NCI-H526 (cell line): ENCODE data around the gene IFI27.
"Not testable (repeated sequence)": the region's sequence is repeated elsewhere in the genome, so short reads cannot be mapped to it uniquely, and the experiment has no call there.

ENCODE experiments used
- DNase-seq, 2 experiments: peaks; one replicate each; lab custom pipeline; 2025; lab: John Stamatoyannopoulos, UW

Gene IFI27

DNA sequence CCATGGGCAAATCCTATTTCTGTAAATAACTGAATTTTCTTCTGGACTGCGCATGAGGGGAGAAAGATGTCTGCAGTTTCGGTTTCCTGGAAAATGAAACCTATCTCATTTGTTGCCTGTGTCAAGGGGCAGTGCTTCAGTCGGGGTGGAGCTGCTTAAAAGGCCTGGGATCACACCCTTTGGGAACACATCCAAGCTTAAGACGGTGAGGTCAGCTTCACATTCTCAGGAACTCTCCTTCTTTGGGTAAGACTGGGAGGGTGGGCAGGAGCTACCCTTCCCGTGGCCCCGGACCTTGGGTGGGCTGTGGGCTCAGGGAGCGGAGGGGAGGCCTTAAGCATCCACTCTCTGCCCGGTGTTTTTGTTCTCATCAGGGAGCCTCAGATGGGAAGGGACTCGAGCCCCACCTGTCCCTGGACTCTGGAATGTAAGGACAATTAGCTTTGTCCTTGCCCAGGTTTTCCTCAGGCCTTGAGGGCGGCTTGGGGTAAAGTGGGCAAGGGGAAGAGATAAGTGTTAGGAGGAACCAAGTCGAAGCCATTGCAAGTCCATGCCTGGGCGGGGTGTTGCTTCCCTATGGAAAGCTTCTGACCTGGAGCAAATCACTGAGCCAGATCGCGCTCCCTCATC is at the start of gene IFI27:
TSS of gene IFI27 (plus strand) at position 185 of the 630 bp plus-strand sequence.
- no peak for DNase-seq

DNA sequence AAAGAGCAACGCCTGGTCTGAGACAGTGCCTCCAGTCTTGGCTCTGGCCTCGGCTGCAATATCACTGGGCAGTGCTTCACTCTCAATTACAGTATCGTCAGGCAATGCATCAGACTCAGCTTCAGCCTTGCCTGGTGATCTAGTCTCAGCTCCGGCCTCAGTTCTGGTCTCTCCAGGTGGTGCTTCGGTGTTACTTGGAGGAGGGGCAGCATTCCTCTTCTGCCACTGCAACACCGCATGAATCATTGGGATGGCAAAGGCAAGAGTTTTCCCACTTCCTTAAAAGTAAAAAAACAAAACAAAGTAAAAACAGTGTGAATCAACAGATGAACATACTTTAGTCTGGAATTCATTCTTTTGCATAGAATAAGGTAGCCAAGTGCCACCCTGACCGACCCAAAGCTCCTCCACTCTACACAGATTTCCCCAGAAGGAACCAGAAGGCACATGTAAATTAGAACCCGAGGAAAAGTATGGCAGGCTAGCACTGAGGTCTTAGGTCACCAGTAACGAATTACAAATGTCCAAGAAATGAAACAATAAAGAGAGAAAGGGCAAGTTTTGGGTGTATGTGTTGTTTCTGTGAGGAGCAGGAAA is 48.1 kb upstream of the IFI27 start:
- no peak for DNase-seq

DNA sequence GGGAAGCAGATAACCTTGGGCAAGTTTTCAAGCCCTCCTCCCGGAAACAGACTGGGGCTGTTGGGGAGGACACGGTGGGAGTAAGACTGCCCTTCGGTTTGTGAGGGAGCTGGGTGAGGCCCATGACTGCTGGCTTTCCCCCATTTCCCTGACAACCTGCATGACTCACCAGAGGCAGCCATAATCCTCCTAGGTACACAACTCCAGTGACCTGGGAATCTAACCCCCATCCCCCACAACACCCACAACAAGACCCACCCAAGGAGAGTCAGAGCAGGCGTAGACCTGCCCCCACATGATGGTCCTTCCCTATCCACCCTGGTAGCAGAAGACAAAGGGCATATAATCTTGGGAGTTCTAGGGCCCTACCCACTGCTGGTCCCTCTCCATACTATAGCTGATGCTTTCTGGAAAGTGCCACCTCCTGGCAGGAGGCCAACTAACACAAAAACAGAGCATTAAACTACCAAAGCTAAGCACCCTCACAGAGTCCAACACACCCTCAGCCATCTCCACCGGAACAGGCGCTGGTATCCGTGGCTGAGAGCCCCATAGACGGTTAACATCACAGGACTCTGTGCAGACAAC is 44.4 kb upstream of the IFI27 start:
- DNase-seq, result no peak

DNA sequence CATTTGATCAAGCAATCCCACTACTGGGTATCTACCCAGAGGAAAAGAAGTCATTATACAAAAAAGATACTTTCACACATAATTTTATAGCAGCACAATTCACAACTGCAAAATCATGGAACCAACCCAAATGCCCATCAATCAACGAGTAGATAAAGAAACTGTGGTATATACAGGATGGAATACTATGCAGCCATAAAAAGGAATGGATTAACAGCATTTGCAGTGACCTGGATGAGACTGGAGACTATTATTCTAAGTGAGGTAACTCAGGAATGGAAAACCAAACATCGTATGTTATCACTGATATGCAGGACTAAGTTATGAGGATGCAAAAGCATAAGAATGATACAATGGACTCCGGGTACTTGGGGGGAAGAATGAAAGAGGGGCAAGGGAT is 38.5 kb upstream of the IFI27 start:
- DNase-seq, result not testable (repeated sequence)

DNA sequence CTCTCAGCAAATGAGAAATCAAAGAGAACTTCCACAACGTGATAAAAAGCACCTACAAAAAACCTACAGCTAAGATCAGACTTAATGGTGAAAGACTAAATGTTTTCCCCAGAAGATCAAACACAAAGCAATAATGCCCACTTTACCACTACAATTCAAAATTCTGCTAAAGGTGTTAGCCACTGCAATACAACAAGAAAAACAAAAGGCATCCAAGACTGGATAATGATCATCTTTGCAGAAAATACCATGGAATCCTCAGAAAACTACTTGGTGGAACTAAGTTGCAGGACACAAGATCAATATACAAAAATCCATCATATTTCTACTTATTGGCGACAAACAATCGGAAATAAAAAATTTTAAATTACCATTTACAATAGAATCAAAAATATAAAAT is 36.0 kb upstream of the IFI27 start:
- DNase-seq, result no peak

DNA sequence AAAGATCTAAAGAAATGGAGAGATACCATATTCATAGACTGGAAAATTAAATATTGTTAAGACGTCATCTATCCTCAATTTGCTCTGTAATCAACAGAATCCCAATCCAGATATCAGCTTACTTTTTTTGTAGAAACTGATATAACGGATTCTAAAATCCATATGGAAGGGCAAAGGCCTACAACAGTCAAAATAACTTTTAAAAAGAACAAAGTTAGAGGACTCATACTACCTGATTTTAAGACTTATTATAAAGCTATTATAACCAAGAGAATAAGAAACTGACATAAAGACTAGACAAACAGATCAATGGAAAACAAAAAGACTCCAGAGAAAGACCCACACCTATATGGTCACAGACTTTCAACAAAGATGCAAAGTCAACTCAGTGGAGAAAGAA is 35.5 kb upstream of the IFI27 start:
- DNase-seq, result no peak

DNA sequence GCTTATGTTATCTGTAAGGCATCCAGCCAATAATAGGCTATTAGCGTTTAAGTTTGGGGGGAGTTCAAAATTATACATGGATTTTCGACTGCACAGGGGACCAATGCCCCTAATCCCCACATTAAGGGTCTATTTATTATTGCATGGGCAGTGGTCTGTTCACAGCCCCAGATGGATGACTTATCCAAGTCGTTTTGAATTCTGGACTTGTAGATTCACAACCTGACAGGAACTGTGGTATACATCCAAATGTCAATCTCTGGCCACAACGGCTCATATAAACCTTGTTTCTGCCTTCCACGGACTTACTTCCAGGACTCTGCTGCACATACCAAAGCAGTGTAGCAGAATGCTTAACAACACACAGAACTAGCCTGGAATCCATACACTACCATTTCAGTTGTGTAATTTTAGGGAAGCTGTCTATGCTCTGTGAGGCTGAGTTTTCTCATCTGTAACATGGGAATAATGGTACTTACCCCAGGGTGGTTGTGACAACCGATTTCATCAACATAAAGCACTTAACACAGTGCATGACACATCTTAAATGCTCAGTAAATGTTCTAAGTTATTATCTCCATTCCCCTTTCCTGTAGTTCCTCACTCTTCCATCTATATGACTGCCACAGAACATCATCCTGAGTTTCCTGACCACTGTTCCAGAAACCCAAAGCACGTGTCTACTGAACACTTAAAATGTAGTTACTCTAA is 33.3 kb upstream of the IFI27 start:
- no peak for DNase-seq

DNA sequence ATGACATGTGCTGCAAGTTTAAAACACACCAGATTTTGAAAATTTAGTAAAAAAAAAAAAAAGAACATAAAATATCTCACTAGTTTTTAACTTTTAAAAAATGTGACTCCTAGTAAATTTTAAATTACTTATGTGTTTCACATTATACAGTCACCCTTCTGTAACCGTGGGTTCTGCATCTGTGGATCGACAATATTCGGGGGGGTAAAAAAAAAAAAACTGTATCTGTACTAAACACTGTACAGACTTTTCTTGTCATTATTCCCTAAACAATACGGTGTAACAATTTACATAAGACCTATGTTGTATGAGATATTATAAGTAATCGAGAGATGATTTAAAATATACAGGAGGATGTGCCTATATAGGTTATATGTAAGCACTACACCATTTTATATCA is 32.7 kb upstream of the IFI27 start:
- no peak for DNase-seq

DNA sequence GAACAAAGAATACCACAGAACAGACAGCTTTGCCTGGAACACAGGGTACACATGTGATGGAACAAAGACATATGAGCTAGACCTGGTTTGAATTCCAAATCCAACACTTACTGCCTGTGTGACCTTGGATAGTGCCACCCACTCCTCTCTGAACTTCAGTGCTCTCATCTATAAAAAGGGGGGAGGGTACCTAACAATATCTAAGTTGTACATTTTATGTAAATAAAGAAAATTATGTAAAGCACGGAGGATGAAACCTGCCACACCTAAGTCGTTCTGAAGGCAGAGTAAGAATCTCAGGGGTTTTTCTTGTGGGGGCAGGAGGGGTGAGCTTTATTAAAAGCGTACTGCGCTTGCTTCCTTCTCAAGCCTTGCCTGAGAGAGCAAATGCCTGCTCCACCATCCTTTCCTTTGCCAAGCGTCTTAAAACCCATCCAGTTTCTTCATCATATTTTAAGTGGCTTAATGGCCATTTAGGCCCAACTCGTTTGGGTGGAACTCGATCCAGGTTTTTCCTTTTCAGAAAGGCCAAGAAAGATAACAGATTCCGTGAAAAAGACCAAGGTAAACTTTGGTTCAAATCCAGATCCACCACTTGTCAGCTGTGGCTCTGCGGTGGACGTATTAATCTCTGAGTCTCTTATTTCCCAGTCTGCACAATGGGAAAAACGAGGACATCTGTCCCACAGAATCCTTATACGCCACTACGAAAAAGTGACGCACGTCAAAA is 30.5 kb upstream of the IFI27 start:
- peak in 1 of 2 experiments; percentile 30 for DNase-seq

DNA sequence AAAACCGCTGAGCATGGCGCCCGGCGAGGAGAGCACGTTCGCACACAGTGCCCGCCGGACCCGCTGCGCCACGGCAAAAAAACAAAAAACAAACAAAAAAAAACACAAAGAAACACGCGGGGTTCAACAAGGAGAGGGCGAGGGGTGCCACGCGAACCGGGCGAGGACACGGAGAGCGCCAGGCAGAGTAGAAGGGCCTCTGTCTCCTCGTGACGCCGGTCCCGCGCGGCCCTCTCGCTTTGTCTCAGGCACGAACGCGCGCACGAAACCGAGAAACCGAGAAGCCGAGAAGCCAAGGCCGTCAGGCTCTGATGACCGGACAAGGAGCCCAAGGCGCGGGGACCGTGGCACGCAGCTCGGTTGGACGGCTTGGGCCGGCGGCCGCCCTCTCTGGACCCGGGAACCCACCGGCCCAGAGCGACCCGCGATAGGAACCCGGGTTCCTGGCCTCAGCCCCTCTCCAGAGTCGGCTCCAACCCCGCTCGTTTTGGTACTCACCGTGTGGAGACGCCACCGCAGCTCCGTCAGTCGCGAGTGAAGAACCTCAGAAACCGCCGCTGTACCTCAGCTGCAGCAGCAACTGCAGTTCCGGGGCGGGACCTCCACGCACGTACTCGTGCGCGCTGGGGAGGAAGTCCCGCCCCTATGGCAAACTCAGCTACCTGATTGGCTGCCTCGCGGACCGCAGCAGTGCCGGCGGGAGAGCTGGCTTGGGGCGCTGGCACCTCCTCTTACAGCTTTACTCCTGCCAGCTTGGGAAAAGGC is 29.7 kb upstream of the IFI27 start, which contains the start of the genes DDX24 and IFI27L1:
TSS of gene DDX24 (minus strand) at position 582 of the 765 bp plus-strand sequence. CDS start 1,460 bp downstream, outside the sequence.
TSS of gene IFI27L1 (plus strand) at position 690 of the 765 bp plus-strand sequence. CDS start 15,628 bp downstream, outside the sequence.
- DNase-seq, result peak; percentile 78 to 96

DNA sequence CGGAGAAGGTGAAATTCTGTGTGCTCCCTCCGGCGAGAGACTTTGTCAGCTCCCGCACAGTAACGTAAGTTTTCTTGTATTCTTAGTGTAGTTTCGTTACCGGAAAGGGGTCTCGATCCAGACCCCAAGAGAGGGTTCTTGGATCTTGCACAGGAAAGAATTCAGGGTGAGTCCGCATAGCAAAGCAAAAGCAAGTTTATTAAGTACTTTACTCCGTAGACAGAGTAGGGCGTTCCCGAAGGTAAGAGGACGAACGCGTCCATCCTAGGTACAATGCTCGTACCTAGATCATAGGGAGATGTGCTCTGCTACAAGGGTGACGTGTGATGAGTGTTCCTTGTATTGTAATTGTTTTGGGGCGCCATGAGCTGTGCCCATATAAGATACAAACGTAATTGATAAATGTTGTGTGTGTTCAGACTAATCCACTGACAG is 29.1 kb upstream of the IFI27 start:
- peak in 1 of 2 experiments; percentile 42 for DNase-seq

DNA sequence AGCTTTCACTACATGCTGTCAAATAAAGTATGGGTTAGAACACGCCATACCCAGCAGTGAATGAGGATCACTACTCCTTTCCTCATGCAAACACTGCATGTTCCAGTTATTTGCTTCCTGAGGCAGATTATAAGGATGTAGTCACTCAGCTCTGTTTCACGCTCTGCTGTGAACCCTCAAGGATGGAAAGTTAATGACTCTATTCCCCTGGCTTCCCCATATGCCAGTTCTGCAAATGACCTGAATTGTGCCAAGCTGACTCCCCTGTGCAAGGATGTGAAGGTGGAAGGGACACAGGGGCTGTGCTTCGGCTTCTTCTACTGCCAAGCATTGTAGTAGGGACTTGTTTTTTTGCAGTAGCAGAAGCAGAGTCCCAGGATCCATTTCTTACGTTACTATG is 22.6 kb upstream of the IFI27 start:
- no peak for DNase-seq

DNA sequence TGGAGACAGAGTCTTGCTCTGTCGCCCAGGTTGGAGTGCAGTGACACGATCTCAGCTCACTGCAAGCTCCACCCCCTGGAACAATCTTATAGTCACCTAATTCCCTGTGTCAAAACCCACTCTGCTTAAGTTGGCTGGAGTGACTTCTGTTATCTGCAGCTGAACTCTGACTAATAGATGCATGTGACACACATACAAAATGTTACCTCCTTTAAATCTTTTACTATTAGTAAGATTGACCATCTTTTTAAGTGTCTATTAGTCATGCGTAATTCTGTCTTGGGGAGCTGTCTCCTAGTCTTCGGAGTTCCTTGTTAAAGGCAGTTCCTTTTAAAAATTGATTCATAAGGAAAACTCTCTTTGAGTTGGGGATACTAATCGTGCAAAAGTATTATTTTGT is 22.0 kb upstream of the IFI27 start:
- no peak for DNase-seq

DNA sequence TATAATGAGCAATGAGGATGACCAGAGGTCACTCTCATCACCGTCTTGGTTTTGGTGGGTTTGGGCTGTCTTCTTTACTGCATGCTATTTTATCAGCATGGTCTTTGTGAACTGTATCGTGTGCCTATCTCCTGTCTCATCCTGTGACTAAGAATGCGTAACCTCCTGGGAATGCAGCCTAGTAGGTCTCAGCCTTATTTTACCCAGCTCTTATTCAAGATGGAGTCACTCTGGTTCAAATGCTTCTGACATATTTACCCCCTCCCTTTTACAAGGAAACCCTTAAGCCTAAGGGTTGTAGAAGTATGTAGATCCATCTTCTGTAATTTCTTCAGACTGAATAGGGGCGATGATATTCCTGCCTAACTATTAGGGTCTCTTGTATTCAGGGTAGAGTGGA is 21.1 kb upstream of the IFI27 start:
- no peak for DNase-seq

DNA sequence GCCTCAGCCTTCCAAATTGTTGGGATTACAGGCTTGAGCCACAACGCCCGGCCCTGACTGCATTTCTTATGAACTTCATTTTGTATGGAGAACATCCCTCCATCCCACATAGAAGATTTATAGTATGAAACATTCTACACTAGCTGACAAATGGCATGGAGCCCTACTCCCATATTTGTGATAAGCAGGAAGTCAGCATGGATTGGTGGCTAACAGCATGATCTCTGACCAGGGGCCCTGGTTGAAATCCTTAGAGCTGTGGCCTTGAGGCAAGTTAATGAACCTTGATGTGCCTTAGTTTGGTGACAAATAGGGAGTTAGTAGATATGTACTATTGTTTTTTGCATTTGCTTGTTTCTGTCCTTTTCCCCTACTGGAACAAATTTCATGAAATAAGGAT is 17.1 kb upstream of the IFI27 start:
- no peak for DNase-seq

DNA sequence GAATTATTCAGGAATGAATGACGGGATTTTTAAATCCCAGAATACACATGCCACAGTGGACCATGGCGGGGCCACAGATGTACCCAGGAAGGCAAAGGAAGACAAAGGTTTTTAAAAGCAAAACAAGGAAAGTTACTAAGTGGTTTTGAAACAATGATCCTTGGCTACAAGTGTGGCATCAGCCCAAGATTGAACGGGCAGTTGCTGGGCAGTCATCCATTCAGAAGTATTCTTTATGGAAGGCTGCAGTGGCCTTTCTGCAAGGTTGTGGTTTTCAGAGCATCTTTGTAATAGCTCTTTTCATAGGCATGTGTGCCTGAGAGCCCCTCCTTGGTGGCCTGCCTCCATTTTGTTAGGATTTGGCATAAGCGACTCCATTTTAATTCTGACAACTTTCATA is 13.4 kb upstream of the IFI27 start:
- no peak for DNase-seq

DNA sequence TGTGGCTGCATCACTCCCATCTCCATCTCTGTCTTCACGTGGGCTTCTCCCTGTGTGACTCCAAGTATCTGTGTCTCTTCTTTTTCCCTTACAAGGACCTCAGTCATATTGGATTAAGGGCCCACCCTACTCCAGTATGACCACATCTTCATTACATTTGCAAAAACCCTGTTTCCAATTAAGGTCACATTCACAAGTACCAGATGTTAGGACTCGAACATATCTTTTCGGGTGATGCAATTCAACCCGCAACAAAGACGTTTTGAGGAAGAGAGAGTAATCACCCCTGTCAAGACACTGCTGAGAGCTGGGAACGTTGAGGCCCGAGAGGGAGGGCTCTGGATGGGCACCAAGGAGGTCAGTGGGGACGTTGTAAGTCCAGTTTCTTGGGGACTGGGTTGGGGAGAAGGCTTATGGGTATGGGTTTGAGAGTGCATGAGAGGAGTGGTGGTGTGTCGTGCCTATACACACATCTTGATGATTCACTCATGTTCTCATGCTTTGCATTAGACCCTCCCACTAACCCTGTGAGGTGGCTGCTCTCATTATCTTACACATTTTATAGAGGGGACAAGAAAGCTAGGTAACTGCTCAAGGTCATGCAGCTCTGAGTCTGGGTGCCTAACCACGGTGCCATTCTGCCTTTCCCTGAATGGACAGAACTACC is 12.1 kb upstream of the IFI27 start:
- no peak for DNase-seq

DNA sequence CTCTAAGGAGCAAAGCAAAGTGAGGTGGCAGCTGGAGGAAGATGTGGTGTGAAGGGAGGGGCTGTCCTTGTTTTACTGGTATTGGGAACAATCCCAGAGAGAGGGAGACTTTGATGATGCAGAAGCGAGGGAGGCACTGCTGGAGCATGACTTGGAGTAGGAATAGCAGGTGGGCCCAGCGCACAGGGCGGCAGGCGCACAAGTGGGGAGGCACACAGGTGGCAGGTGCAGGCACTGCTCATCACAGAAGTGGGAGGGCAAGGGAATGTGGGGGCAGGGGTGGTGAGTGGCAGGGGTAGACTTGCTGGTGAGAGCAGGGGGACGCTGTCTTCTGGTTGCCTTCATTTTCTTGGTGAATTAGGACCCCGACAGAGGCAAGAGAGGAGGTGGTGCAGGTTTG is 11.5 kb upstream of the IFI27 start:
- DNase-seq, result no peak

DNA sequence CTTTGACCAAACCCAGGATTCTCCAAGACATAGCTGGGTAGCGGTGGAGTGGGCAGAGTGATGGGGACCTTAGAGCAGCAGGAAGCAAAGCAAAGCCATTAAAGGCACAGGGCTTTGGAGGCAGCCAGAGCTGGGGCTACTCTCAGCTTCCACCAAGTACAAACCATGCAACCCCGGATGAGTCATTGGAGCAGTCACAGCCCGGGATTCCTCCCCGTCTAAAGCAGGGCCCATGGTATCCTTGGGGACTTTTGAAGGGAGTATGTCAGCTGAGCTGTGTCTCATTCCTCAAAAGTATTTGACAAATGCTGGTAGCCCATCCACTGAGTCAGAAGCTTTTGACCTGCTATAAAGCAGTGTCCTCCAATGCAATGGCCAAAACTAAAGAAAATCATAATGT is 9.7 kb upstream of the IFI27 start:
- DNase-seq, result no peak

DNA sequence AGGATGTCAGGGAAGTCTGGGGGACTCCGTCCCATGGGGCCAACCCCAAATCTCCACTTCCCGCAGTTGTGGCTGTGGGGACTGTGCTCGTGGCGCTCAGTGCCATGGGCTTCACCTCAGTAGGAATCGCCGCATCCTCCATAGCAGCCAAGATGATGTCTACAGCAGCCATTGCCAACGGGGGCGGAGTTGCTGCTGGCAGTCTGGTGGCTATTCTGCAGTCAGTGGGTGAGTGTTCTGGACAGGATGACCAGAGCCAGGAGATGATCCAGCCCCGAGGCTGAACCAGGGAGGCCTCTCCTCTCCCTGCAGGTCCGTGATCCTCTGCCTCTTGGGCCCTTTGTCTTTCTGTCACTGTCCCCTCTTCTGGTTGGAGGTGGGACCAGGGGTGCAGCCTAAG is 8.8 kb upstream of the IFI27 start:
- DNase-seq, result no peak
